CD4-positive, alpha-beta T cell treated with Interferon gamma for 1 hour (primary cell): ENCODE results near the gene TFAP2B.

Experiments
- DNase-seq: peaks from one replicate; pipeline ENCODE4 v3.0.0-alpha.2; 2020

TFAP2B gene

DNA sequence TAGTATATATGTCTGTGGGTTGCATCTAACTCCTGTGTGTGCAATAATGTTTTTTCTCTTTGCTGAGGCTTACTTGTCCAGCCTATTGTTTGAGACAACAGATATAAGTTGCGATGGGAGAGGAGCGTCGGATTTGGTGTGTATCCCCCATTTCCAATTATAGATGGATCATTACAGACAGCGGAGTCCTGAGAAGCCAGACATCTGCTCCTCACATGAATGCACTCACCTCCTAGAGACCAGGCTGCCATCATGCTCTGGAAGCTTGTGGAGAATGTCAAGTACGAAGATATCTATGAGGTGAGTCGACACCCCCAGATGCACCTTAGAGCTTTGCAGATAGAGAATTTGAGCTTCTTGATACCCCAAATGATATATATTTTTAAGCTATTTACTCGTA is at the start of gene TFAP2B:
TSS of gene TFAP2B (plus strand) at position 199 of the 400 bp plus-strand sequence. CDS start at position 220, 21 bp downstream.
- no peak for DNase-seq

DNA sequence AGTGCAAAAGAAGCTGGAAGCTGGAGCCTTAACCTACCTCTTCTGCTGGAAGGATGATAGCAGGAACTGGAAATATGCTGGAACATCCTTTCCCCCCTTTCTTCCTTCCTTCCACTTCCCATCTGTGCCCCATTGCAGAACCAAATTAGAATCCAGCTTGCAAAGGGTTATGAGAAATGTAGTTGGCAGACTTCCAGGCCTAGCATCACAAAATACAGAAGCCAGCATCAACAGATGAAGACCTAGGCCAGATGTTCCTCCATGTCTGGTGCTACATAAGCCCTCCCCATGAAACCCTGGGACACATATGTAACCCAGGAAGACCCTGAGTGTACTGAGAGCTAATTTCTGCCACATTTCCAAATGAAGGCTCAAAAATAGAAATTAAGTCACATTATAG is 40.0 kb upstream of the TFAP2B start:
- DNase-seq = no peak

DNA sequence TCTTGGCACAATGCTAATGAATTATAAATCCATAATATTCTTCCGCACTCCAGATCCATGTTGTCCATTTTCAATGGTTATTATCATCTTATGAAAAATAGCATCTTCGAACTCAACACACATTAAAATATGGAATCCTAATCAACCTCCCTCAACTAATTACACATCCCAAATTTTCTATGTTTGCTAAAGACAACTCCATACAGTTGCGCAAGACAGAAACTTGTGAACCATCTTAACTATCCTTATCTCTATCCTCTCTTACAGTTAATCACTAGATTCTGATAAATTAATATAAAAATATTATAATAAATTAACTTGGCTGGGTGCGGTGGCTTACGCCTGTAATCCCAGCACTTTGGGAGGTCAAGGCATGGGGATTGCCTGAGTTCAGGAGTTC is 38.3 kb upstream of the TFAP2B start:
- DNase-seq = no peak

DNA sequence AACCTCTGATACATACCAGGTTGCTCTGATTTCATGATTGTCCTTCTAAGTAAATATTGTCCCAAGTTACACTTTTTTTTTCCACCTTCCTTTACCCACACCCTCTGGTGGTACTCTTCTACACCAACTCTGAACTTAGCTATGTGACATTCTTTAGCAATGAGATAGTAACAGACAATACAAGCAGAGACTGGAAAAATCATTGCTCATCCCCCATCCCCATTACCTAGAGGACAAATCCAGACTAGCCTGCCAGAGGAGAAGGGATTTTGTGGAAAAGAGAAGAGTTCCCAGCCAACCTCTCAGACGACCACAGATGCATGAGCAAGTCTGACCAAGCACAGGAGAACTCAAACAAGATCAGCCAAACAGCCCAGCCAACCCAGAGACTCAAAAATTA is 32.8 kb upstream of the TFAP2B start:
- DNase-seq = no peak

DNA sequence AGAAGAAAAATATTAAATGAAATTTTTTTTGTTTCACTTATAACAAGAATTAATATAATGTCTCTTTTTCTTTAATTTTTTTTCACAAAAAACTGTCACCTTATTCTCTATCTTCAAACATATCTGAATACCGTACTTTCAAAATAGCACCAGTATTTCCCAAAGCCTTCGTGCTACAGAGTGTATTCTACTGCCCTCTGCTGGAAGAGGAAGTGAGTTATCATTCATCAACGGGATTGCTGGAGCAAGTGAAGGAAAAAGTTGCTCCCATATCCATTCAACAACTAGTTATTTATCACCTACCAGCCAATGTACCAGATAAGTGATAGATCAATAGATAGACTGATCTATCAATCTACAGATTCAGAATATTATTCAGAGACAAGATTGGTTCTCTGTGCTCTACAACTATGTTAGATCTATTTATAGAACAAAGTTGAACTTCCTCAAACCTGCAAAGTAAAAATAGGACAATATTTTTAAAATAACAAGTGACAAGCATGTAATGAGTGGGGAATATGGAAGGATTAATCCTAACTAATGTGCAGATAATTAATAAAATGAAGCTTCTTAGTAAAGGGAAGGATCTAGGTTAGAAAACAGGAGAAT is 26.7 kb upstream of the TFAP2B start:
- no peak for DNase-seq

DNA sequence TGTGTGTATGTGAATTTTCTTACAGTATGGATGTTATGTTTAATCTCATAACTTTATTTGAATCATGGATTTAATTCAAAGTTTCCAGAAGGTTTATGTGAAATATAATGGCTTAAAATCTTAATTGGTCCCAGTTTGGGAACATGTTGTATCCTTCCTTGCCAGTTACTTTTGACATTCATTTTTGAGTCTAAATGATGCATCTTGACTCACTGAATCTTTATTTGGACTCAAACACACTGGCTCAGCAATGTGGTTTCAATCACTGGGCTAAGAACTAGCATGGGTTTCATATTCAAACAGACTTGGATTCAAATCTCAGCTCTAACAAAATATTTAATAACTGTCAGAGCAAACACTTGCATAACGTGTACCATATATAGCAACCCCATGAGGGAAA is 25.9 kb upstream of the TFAP2B start:
- no peak for DNase-seq

DNA sequence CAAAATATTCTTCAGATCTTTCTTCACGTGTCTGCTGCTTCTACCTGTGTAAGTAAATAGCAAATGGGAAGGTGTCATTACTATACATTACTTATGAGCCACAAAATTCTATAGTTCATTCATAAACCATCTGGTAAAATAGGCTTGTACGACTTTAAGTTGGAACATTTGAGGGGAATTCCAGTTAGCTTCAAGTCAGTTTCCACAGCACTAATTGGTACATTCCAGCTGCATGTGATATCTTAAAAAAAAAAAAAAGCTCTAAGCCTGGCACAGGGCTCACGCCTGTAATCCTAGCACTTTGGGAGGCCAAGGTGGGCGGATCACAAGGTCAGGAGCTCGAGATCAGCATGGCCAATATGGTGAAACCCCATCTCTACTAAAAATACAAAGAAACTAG is 23.1 kb upstream of the TFAP2B start:
- no peak for DNase-seq

DNA sequence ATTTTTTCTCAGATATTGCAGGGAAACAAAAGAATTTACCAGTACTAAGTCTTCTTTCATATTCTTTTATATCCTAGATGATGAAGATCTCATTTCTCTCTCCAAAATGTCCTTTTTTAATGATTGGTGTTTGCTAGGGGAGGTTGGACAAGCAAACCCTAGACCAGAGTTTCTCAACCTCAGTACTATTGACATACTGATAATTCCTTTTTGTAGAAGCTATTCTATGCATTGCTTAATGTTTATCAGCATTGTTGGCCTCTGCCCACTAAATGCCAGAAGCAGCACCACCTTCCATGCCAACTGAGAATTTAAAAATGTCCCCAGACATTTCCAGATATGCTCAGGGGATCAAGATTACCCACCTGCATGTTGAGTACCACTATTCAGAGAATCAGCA is 14.4 kb upstream of the TFAP2B start:
- DNase-seq = no peak

DNA sequence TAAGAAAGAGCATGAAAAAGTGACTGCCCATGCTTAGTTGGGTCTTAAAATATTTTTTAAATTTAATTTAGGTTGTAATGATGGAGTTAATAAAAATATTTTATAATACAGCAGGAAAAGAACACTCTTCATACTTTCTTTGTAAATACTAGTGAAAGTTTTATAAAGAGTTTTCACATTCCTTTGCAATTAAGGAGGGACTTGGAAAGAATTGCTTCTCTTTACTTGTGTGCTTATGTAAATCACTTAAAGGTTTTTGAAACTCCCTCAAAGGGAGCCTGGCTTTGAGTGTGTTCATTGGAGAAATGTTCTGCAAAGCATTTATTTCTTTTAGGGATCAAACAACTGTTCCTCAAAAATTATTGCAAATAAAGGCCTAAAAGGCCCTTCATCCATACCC is 11.6 kb upstream of the TFAP2B start:
- DNase-seq = no peak

DNA sequence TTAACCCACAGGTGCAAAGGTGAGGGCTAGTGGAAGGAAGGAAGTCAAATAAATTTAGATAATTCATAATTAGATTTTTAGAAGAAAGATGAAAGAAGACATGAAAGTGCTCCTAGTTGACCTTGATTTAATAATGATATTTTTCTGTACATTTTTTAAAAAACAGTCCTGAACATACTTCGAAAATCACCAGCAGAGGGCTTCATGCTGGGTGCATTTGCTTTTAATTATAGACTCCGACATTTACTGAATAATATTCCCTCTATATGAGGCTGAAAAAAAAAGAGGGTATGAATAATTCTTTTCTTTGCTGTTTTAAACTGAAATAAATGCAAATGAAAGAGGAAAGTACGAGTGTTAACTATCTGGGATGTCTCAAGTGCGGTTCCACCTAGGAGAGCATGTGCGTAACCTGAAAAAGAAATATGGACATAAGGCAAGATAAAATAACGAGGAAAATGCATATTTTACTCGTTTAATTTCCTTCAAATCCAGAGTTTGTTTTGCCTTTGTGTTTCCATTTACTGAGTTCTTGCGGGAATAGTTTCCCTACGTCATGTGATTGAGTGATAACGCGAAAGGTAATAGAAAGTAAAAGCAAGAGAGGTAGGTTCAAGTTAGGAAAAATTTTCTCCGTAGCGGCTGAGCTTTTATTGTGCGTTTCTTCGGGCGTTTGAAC is 3.1 kb upstream of the TFAP2B start:
- no peak for DNase-seq

DNA sequence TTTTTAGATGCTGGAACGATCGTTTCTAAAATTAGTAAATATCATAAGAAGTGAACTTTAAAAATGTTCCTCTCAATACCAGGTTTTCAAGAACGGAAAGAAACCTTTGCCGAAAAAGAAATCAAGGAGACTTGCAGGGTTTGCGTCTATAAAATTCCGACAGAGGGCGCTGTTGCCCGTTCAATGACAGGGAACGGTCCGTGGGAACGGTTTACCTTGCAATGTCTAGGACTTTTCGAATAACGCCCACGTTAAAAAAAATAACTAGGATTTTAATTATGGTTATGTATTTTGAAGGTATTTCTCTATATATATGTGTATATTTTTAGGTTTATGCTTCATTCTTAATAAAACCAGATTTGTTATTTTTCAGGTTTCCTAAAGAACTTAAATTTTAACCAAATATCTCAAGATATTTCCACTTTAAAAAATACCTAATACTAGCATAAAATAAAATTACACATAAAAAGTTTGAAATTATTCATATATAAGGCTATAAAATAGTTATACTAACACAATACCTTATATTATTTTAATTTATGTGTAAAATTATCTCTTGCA is 2.5 kb upstream of the TFAP2B start:
- peak; percentile 33 for DNase-seq

DNA sequence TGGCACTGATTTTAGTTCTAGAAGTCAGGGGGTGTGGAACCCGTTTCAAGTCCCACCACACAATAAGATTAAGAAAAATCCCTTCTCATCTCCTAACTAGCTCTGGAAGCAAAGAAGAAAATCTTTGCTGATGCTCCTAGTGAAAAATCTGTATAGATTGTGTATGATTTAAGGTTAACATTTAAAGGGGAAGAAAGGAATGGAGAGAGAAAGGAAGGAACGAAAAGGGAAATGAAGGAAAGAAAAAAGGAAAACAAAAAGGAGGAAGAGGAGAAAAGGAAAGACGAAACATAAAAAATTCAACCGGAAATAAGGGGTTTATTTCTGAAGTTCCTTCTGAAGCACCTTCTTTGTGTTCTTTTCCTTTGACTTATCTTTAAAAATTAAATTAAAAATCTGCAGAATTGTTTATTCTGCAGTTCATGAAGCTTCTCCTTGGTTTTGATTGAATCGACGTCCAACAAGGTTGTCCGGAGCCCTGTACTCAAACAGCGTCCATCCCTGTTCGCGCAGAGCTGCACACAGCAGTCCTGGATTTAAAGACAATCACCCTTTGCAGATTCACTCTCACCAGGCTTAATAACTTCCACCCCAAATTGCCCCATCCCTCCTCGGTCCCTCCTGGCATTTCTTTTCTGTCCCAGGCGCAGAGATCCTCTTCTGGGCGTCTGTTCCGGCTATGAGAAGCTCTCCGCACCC is 1.6 kb upstream of the TFAP2B start:
- no peak for DNase-seq

DNA sequence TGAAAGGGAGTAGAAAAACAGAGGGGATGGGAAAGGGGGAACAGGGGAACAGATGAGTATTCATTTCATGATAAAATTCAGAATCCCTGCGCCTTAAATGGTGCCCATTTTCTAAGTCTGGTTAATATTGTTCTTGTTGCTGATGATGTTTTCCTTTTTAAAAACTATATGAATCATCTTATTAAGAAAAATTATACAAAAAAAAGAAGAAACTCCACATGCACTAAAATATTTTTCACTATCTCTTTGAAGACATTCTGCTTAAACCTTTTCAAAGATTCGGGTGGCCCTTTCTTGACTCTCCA is 1.1 kb upstream of the TFAP2B start:
- no peak for DNase-seq

DNA sequence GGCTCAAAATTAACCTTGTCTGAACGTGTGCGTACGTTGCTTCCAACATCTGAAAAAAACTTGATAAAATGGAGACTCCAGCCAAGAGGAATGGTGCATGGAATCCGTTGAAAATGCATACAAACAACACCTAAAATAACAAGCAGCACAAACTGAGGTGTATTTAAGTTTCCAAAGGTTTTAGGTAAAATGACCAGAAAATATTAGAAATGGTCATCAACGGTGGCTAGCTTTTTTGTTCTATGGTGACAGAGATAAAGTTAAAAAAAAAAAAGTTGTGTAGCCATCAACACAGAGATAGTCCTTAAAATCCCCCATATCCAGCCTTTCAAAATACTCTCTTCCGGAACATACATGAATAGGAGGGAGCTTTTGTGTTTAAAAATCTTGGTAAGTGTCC is 651 bp upstream of the TFAP2B start:
- DNase-seq = no peak

DNA sequence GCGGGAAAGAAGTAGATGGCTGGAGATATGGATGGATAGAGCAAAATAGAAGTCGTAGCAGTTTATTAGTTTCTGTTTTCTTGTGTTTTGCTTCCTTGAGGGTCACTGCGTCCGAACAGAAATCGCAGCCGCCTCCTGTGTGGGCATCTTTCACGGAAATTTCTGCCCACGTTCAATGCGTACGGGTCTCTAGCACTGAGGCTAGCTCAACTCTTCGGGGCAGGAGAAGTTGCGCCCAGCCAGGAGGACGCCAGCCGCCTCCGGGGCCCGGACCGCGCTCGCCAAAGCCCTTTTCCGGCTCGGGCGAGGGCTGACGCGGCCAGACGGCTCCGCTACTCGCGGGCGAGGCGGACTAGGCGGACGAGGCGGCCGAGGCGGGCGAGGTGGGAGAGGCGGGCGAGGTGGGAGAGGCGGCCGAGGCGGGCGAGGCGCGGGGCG is 814 bp downstream of the TFAP2B start:
- DNase-seq = no peak

DNA sequence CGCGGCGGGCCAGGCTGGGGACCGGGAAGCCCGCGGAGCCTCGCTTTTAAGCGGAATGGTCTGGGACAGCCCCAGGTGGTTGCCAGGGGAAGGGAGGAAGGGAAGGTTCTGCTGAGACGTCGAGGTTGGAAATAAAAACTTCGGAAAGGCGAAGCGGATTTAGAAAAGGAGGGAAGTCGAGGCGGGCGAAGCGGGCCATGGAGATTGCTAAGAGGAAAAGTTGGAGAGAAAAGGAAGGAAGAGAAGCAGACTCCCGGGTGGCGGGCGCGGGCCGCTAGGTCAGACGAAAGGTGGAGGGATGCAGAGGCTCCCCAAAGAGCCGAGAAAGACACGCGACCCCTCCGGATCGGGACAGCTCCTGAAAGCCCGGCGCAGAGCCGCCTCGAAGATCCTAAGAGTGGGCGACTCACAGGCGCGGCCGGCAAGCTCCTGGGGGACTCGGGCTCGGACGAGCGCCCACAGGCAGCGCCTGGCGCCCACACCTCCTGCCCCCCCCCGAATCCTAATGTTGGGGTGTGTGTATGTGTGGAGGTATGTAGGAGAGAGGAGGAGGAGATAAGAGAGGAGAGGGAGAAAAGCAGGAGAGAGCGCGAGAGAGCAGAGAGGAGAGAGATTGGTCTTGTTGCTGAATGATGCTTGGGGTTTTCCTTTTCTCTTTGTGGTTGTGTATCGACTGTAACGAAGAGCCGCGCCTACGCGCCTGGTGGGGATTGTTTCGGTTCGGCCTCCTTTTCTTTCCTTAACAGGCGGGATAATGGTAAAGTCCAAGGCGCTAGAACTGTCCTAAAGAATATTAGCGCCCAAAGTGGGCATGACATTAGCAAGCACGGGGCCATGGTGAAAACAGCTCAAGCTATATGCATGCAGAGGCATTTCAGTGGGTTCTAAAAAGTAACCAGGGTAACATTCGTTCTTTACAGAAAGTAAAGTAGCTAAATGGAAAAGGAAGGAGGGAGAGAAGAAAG is 1.5 kb downstream of the TFAP2B start:
- no peak for DNase-seq

DNA sequence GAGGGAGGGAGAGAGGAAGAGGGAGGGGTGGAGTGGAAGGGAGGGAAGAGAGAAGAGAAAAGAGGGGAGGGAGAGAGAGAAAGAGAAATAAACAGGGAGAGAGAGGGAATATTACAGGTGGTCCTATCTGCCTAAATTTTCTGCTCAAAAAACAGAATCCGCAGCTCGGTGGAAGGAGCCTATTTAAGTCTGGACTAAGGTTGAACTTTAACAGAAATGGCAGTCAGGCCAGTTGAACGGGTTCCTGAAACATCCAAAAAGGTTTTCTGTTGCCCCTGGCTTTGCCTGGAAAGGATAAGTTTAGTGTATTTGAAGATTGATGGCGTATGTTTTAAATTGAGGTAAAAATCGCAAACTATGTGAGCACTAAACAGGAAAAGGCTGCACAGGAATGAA is 2.2 kb downstream of the TFAP2B start:
- DNase-seq = no peak

DNA sequence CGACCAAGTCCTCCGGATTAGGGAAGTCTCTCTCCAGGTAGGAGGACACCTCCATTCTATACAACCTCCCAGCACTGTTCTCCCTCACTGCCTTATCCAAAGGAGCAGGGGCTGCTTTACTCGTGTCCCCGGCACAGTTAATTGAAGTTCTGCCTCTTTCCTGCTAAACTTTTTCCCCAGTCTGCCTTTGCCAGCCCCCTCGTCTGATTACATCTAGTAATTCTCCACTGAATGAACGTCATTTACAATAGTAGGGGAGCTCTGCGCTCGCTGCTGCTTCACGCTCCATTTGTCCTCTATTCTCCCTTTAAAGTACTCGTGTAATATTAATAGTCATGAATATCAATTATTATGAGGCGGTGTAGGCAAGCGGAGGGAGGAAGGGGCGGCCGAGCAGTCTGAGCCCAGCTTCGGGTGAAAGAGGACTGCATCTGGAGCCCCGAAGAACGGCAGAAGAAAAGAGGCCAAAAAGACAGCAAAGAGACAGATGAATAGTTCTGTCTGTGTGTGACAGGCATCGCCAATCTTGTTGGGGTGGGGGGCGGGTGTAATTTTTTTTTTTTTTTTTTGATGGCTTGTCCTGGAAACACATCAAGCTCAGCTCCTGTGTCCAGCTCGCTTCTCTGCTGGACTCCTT is 2.9 kb downstream of the TFAP2B start:
- no peak for DNase-seq

DNA sequence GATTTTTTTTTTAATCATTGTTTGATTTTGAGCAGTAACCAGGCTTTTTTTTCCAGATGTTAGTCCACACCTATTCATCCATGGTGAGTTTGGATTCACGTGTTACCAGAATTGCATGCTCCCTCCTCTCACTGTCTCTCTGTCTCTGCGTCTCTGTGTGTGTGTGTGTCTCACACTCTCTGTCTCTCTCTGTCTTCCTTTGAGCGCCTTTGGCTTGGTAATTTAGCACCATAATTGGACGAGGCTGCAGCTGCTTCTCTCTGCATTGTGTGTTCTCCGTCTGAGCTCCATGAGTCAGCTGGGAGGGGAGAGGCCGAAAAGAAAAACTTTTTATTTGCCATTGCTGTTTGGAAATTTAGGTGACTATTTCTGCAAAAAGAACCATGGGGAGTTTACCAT is 3.4 kb downstream of the TFAP2B start:
- no peak for DNase-seq

DNA sequence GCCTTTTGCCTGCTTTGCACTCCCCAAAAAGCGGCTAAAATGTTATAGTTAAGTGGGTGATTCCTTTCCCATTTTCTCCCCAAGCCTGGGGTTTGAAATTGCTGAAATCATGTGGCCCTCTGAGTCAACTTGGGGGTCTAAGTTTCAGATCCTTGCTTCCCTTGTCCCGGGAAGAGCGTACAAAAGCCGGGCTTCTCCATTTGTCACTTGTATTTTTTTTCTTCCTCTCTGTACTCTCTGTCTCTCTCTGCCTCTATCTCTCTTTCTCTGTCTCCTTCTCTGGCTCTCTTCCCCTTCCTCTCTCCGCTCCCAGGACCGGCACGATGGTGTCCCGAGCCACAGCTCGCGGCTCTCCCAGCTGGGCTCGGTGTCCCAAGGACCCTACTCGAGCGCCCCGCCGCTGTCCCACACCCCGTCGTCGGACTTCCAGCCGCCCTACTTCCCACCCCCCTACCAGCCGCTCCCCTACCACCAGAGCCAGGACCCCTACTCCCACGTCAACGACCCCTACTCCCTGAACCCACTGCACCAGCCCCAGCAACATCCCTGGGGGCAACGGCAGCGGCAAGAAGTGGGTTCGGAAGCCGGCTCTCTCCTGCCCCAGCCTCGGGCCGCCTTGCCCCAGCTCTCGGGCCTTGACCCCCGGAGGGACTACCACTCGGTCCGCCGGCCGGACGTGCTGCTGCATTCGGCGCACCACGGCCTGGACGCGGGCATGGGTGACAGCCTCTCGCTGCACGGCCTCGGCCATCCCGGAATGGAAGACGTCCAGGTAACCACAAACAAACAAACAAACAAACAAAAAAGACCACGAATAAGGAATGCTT is 4.6 kb downstream of the TFAP2B start:
- no peak for DNase-seq

DNA sequence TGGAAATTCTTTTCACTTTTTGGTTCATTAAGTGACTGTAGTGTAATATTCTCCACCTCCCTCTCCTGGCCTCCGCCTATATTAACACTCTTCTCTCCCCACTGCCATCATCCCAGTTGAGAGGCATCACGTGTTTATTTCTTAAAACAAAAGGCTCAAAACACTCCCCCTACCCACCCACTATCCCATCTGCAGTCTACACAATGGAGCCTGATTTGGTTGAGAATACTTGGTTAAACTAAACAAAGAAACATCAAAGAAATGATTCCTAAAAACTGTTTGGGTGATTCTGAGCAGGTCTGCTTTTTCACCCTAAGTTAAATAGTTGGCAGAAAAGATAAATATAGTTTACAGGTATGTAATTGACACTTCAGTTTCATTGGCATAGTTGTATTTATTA is 5.9 kb downstream of the TFAP2B start:
- DNase-seq = no peak
